ENCODE measurements around the gene AFF4. TPM values are rescaled to one million over a fixed set of nuclear protein-coding genes. Genes with fewer than 3 reads are reported as not detected.
"Not testable (repeated sequence)": the region's sequence is repeated elsewhere in the genome, so short reads cannot be mapped to it uniquely, and the experiment has no call there.

AFF4 gene
- total and polyA plus RNA-seq, 2 experiments from 2014 or later: 32.5 to 83.6 TPM

GRCh38 chr5:132953710-132954109 is 9.7 kb downstream of the AFF4 start:
- no peak overlapping the region for H3K27ac ChIP-seq
- H3K4me3 ChIP-seq: no peak overlapping the region
- TF ChIP-seq, protein P1, sequence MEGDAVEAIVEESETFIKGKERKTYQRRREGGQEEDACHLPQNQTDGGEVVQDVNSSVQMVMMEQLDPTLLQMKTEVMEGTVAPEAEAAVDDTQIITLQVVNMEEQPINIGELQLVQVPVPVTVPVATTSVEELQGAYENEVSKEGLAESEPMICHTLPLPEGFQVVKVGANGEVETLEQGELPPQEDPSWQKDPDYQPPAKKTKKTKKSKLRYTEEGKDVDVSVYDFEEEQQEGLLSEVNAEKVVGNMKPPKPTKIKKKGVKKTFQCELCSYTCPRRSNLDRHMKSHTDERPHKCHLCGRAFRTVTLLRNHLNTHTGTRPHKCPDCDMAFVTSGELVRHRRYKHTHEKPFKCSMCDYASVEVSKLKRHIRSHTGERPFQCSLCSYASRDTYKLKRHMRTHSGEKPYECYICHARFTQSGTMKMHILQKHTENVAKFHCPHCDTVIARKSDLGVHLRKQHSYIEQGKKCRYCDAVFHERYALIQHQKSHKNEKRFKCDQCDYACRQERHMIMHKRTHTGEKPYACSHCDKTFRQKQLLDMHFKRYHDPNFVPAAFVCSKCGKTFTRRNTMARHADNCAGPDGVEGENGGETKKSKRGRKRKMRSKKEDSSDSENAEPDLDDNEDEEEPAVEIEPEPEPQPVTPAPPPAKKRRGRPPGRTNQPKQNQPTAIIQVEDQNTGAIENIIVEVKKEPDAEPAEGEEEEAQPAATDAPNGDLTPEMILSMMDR (IDR thresholded peaks at IDR 0.05; ENCODE audit: low read depth, low read length): no peak

GRCh38 chr5:132952829-132953228 is 10.6 kb downstream of the AFF4 start:
- Histone ChIP-seq H3K27me3 (no peaks in the 10 kb centered on the region), H3K27ac (no peak overlapping the region), H3K36me3 (no peaks in the 10 kb centered on the region), H3K9me3 (ENCODE audit: low read depth) (no peaks in the 10 kb centered on the region), H3K4me1 (ENCODE audit: low read depth) (no peaks in the 10 kb centered on the region), H3K4me3 (no peak overlapping the region)
- TF ChIP-seq, protein P1 (IDR thresholded peaks at IDR 0.05; ENCODE audit: low read depth, low read length): no peak
- DNase-seq (ENCODE audit: low read depth in 1 of 2, low spot score in 1 of 2): no peak

More at GRCh38 chr5:132953710-132954109, 9.7 kb downstream of the AFF4 start:
- no peak for DNase-seq (ENCODE audit: low read depth in 1 of 2, low spot score in 1 of 2)
- H3K27me3 ChIP-seq: no peaks in the 10 kb centered on the region
- no peaks in the 10 kb centered on the region for H3K36me3 ChIP-seq
- H3K4me1 ChIP-seq (ENCODE audit: low read depth): no peaks in the 10 kb centered on the region
- H3K9me3 ChIP-seq (ENCODE audit: low read depth): no peaks in the 10 kb centered on the region

- no peak for DNase-seq (ENCODE audit: low read depth in 1 of 2, low spot score in 1 of 2)
- H3K4me3 ChIP-seq: no peak overlapping the region
- TF ChIP-seq, protein P1 (IDR thresholded peaks at IDR 0.05; ENCODE audit: low read depth, low read length): no peak
- no peaks in the 10 kb centered on the region for H3K9me3 ChIP-seq (ENCODE audit: low read depth)
- no peak overlapping the region for H3K27ac ChIP-seq
- H3K4me1 ChIP-seq (ENCODE audit: low read depth): no peaks in the 10 kb centered on the region
- no peaks in the 10 kb centered on the region for H3K27me3 ChIP-seq
- H3K36me3 ChIP-seq: no peaks in the 10 kb centered on the region
Observed at GRCh38 chr5:132951897-132952296, 11.5 kb downstream of the AFF4 start.

DNA sequence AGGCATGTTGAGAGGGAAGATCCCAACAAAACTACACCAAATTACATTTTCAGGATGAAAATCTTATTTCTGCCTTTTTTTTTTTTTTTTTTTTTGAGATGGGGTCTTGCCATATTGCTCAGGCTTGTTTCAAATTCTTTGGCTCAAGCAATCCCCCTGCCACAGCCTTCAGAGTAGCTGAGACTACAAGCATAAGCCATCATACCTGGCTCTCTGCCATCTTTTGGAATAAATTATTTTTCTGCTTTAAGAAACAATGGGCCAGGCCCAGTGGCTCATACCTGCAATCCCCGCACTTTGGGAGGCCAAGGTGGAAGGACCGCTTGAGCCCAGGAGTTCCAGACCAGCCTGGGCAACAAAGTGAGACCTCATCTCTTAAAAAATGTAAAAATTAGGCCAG is 14.3 kb downstream of the AFF4 start:
- TF ChIP-seq, protein P1 (IDR thresholded peaks at IDR 0.05; ENCODE audit: low read depth, low read length): no peak
- DNase-seq (ENCODE audit: low read depth in 1 of 2, low spot score in 1 of 2): peak; percentile 7 to 32
- no peaks in the 10 kb centered on the region for H3K36me3 ChIP-seq
- no peaks in the 10 kb centered on the region for H3K4me1 ChIP-seq (ENCODE audit: low read depth)
- H3K4me3 ChIP-seq: no peak overlapping the region
- no peak overlapping the region for H3K27ac ChIP-seq
- no peaks in the 10 kb centered on the region for H3K27me3 ChIP-seq
- H3K9me3 ChIP-seq (ENCODE audit: low read depth): no peaks in the 10 kb centered on the region

GRCh38 chr5:132947671-132948070 is 15.8 kb downstream of the AFF4 start:
- DNase-seq (ENCODE audit: low read depth in 1 of 2, low spot score in 1 of 2): peak in 1 of 2 donors; percentile 26
- peak overlapping the region; percentile 47 for H3K27ac ChIP-seq
- H3K36me3 ChIP-seq: no peaks in the 10 kb centered on the region
- no peaks in the 10 kb centered on the region for H3K27me3 ChIP-seq
- no peaks in the 10 kb centered on the region for H3K4me1 ChIP-seq (ENCODE audit: low read depth)
- H3K4me3 ChIP-seq: no peak overlapping the region
- no peaks in the 10 kb centered on the region for H3K9me3 ChIP-seq (ENCODE audit: low read depth)
- TF ChIP-seq, protein P1 (IDR thresholded peaks at IDR 0.05; ENCODE audit: low read depth, low read length): no peak

- H3K27ac ChIP-seq; H3K4me3 ChIP-seq; H3K4me1 ChIP-seq (ENCODE audit: low read depth); DNase-seq (ENCODE audit: low read depth in 1 of 2, low spot score in 1 of 2); H3K36me3 ChIP-seq; H3K27me3 ChIP-seq; H3K9me3 ChIP-seq (ENCODE audit: low read depth): not testable (repeated sequence)
Observed at GRCh38 chr5:132945315-132945714, 18.1 kb downstream of the AFF4 start.

Measured in cardiac muscle cell (in vitro differentiated cells and primary cell).